ENCODE data around the gene EGFL6. TPM values are rescaled to one million over a fixed set of nuclear protein-coding genes. Genes with fewer than 3 reads are reported as not detected.

Gene EGFL6
- total RNA-seq, 1 experiment from 2014 or later, result not detected

GRCh38 chrX:13651150-13651549 lies 81.7 kb downstream of the EGFL6 start:
- no TSS peak for BruUV-seq (replicated peaks)
- CTCF ChIA-PET, result no interaction called here
- Mint-ChIP-seq H3K4me3 (ENCODE audit: low read depth, unreplicated experiment) (no peak overlapping the region), H3K9me3 (ENCODE audit: low read depth, unreplicated experiment) (no peaks in the 10 kb centered on the region), H3K4me1 (ENCODE audit: low read depth, unreplicated experiment) (peaks cover 29% of the 10 kb centered on the region), H3K27ac (ENCODE audit: unreplicated experiment) (no peak overlapping the region), H3K36me3 (ENCODE audit: insufficient read depth, unreplicated experiment) (peaks cover 14% of the 10 kb centered on the region), H3K27me3 (ENCODE audit: unreplicated experiment) (no peaks in the 10 kb centered on the region)
- intact Hi-C loops (cut with micrococcal nuclease; ENCODE audit: unreplicated experiment), result no loop called here
- DNase-seq, result no peak
- no peak for TF ChIP-seq CTCF (IDR thresholded peaks at IDR 0.05; ENCODE audit: unreplicated experiment)

- Mint-ChIP-seq H3K36me3 (ENCODE audit: insufficient read depth, unreplicated experiment) (peaks cover 14% of the 10 kb centered on the region), H3K9me3 (ENCODE audit: low read depth, unreplicated experiment) (no peaks in the 10 kb centered on the region), H3K27me3 (ENCODE audit: unreplicated experiment) (no peaks in the 10 kb centered on the region), H3K4me3 (ENCODE audit: low read depth, unreplicated experiment) (peak overlapping the region; percentile 80), H3K27ac (ENCODE audit: unreplicated experiment) (peak overlapping the region; percentile 81), H3K4me1 (ENCODE audit: low read depth, unreplicated experiment) (peaks cover 23% of the 10 kb centered on the region)
- CTCF ChIA-PET, result interaction anchor here (1.0 kb wide), 1 partner anchor 46 kb away, joined by 4 read pairs; no protein-coding TSS in a partner anchor
- intact Hi-C loops (cut with micrococcal nuclease; ENCODE audit: unreplicated experiment), result loop anchor here (2.0 kb wide), 1 partner anchor 376 kb away; the partner anchor contains the start of gene GEMIN8
- BruUV-seq (replicated peaks), result no TSS peak
- DNase-seq, result peak; percentile 34
- TF ChIP-seq CTCF (IDR thresholded peaks at IDR 0.05; ENCODE audit: unreplicated experiment), result no peak
These were observed 82.9 kb downstream of the EGFL6 start for GRCh38 chrX:13652287-13652793.

- peak within 1 kb of the TSS; percentile 80 for H3K4me3 Mint-ChIP-seq (ENCODE audit: low read depth, unreplicated experiment)
These were observed 83.7 kb downstream of the EGFL6 start, which contains the start of gene TCEANC for GRCh38 chrX:13652850-13653693. Gene TCEANC (plus strand): TSS chrX:13653141. CDS start chrX:13662509, 9,368 bp downstream.

GRCh38 chrX:13654116-13654515 lies 84.7 kb downstream of the EGFL6 start:
- TSS peak; percentile 66 for BruUV-seq (replicated peaks)
- peak overlapping the region; percentile 81 for H3K27ac Mint-ChIP-seq (ENCODE audit: unreplicated experiment)
- CTCF ChIA-PET, result no interaction called here
- intact Hi-C loops (cut with micrococcal nuclease; ENCODE audit: unreplicated experiment), result no loop called here
- peak overlapping the region; percentile 80 for H3K4me3 Mint-ChIP-seq (ENCODE audit: low read depth, unreplicated experiment)
- peaks cover 21% of the 10 kb centered on the region for H3K4me1 Mint-ChIP-seq (ENCODE audit: low read depth, unreplicated experiment)
- TF ChIP-seq CTCF (IDR thresholded peaks at IDR 0.05; ENCODE audit: unreplicated experiment), result no peak
- H3K9me3 Mint-ChIP-seq (ENCODE audit: low read depth, unreplicated experiment), result no peaks in the 10 kb centered on the region
- H3K27me3 Mint-ChIP-seq (ENCODE audit: unreplicated experiment), result no peaks in the 10 kb centered on the region
- H3K36me3 Mint-ChIP-seq (ENCODE audit: insufficient read depth, unreplicated experiment), result peaks cover 14% of the 10 kb centered on the region
- no peak for DNase-seq

More at GRCh38 chrX:13652850-13653693, 83.7 kb downstream of the EGFL6 start, which contains the start of gene TCEANC:
- Mint-ChIP-seq H3K36me3 (ENCODE audit: insufficient read depth, unreplicated experiment) (peaks cover 14% of the 10 kb centered on the region), H3K4me1 (ENCODE audit: low read depth, unreplicated experiment) (peaks cover 15% of the 10 kb centered on the region), H3K9me3 (ENCODE audit: low read depth, unreplicated experiment) (no peaks in the 10 kb centered on the region), H3K27ac (ENCODE audit: unreplicated experiment) (peak within 1 kb of the TSS; percentile 81), H3K27me3 (ENCODE audit: unreplicated experiment) (no peaks in the 10 kb centered on the region)
- peak; percentile 95 for DNase-seq
- TSS peak; percentile 80 for BruUV-seq (replicated peaks)
- intact Hi-C loops (cut with micrococcal nuclease; ENCODE audit: unreplicated experiment), result loop anchor here (2.0 kb wide), 1 partner anchor 376 kb away; the partner anchor contains the start of gene GEMIN8
- TF ChIP-seq CTCF (IDR thresholded peaks at IDR 0.05; ENCODE audit: unreplicated experiment), result no peak
- CTCF ChIA-PET, result interaction anchor here (1.0 kb wide), 1 partner anchor 45 kb away, joined by 4 read pairs; no protein-coding TSS in a partner anchor

All from Calu3 (cell line).